ENCODE results near the gene FLNC. TPM values are rescaled to one million over a fixed set of nuclear protein-coding genes. Genes with fewer than 3 reads are reported as not detected.

Gene FLNC
- total RNA-seq, 4 donors from 2014 or later = 3.8 to 5.1 (median 4.3) TPM

DNA sequence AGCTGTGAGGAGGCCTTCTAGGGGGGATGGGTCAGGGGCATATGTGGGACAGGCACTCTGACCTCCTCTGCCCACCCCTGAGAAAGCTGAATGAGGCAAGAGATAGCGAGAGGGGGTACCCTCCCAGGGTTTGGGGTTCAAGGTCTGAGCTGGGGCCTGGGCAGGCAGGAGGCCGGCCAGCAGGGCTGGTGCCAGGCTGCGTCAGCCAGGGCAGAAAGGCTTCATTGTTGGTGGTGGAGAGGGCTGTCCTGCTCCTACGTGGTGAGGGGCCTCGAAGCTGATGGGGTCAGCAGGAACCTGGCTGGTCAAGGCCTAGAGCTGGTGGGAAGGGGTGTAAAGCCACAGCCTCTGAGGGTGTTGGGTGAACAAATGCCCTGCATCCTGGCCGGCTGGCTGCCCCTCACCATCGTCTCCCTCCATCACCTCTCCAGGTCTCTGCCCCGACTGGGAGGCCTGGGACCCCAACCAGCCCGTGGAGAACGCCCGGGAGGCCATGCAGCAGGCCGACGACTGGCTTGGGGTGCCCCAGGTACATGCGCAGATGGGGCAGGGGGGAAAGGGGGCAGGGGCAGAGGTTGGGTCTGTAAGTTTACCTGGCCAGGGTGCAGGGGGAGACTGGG is 6.6 kb downstream of the FLNC start:
- H3K4me3 ChIP-seq = no peak overlapping the region
- no peak overlapping the region for H3K27ac ChIP-seq
- peak in 1 of 2 donors; percentile 62 for DNase-seq (ENCODE audit: low spot score in 2 of 2)
- peaks cover 30% of the 10 kb centered on the region for H3K4me1 ChIP-seq
- TF ChIP-seq EP300 (IDR thresholded peaks at IDR 0.05) (no peak), POLR2A (IDR thresholded peaks at IDR 0.05) (no peak), POLR2AphosphoS5 (IDR thresholded peaks at IDR 0.05) (no peak)
- TF ChIP-seq, protein P1, sequence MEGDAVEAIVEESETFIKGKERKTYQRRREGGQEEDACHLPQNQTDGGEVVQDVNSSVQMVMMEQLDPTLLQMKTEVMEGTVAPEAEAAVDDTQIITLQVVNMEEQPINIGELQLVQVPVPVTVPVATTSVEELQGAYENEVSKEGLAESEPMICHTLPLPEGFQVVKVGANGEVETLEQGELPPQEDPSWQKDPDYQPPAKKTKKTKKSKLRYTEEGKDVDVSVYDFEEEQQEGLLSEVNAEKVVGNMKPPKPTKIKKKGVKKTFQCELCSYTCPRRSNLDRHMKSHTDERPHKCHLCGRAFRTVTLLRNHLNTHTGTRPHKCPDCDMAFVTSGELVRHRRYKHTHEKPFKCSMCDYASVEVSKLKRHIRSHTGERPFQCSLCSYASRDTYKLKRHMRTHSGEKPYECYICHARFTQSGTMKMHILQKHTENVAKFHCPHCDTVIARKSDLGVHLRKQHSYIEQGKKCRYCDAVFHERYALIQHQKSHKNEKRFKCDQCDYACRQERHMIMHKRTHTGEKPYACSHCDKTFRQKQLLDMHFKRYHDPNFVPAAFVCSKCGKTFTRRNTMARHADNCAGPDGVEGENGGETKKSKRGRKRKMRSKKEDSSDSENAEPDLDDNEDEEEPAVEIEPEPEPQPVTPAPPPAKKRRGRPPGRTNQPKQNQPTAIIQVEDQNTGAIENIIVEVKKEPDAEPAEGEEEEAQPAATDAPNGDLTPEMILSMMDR (IDR thresholded peaks at IDR 0.05) = no peak
- H3K9me3 ChIP-seq = no peaks in the 10 kb centered on the region
- peaks cover 8% of the 10 kb centered on the region for H3K36me3 ChIP-seq
- H3K27me3 ChIP-seq = no peaks in the 10 kb centered on the region
- WGBS = 91% methylated on average over 5 of the region's 14 CpGs

DNA sequence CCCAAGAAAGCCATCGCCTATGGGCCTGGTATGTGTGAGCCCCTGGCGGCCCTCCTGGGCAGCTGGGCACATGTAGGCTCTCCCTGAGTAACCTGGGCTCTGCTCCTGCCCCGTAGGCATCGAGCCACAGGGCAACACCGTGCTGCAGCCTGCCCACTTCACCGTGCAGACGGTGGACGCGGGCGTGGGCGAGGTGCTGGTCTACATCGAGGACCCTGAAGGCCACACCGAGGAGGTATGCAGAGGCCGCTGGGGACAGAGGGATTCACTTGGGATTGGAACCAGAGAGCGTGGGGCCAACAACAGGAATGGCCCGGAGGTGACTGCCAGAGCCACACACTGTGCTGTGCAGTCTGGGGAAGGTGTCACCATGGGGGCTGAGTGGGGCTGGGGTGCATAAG is 7.3 kb downstream of the FLNC start:
- peak in 1 of 2 donors; percentile 50 for DNase-seq (ENCODE audit: low spot score in 2 of 2)

DNA sequence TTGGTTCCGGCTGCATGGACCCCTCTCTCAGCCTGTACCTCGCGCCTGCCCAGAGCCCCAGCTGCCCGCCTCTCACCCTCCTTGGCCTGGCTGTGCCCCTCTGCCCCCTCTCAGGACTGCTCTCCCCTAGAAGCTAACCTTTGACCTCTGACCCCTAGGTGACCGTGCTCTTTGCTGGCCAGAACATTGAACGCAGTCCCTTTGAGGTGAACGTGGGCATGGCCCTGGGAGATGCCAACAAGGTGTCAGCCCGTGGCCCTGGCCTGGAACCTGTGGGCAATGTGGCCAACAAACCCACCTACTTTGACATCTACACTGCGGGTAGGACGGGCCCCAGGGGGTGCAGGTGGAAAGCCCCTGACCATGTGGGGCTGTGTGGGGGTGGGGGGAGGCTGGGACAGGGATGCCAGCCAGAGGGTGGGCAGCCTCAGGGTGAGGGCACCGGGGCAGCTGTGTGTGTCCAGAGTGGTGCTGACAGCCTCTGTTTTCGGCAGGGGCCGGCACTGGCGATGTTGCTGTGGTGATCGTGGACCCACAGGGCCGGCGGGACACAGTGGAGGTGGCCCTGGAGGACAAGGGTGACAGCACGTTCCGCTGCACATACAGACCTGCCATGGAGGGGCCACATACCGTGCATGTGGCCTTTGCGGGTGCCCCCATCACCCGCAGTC is 8.0 kb downstream of the FLNC start:
- Histone ChIP-seq H3K9me3 (no peaks in the 10 kb centered on the region), H3K4me1 (peaks cover 16% of the 10 kb centered on the region), H3K36me3 (peaks cover 8% of the 10 kb centered on the region), H3K27me3 (no peaks in the 10 kb centered on the region), H3K4me3 (no peak overlapping the region), H3K27ac (no peak overlapping the region)
- TF ChIP-seq, protein P1 (IDR thresholded peaks at IDR 0.05) = no peak
- DNase-seq (ENCODE audit: low spot score in 2 of 2) = no peak
- 94% methylated on average over 21 of the region's 22 CpGs for WGBS

More for the DNA sequence above, 7.3 kb downstream of the FLNC start:
- H3K36me3 ChIP-seq = peaks cover 8% of the 10 kb centered on the region
- no peaks in the 10 kb centered on the region for H3K27me3 ChIP-seq
- no peaks in the 10 kb centered on the region for H3K9me3 ChIP-seq
- no peak overlapping the region for H3K4me3 ChIP-seq
- 95% methylated on average over 4 of the region's 16 CpGs for WGBS
- peaks cover 23% of the 10 kb centered on the region for H3K4me1 ChIP-seq
- H3K27ac ChIP-seq = no peak overlapping the region
- TF ChIP-seq EP300 (IDR thresholded peaks at IDR 0.05) (no peak), POLR2AphosphoS5 (IDR thresholded peaks at IDR 0.05) (no peak), POLR2A (IDR thresholded peaks at IDR 0.05) (no peak)
- TF ChIP-seq, protein P1 (IDR thresholded peaks at IDR 0.05) = no peak

DNA sequence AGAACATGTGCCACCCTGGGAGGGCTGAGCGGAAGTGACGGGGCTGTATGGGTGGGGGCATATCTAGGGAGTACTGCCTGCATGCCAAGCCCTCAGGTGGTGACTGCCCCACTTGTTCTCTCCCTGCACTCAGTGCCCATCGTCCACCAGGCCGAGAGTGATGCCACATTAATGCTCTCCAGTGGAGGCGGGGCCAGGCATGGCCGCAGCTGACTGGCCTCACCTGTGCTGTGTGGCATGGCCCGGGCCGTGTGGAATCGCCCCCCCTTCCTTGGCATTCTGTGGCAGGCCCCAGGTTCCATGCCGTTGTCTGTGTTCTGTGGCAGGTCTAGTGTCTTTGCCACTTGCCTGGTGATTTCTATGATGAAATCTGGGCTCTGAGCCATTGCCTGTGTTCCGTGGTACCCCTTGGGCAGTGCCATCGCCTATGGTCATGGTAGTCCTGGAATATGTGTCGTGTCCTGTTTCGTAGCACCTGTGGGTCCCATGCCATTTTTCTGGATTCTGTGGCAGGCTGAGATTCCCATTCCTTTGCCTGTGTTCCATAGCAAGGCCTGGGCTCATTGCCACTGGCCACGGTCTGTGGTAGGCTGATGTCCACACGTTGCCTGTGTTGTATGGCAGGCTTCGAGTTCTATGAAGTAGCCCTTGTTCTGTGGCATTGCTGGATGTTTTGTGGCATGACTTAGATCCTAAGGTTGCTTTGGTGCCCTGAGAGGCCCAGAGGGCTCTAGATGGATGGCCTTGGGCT is 8.9 kb downstream of the FLNC start:
- TF ChIP-seq POLR2A (IDR thresholded peaks at IDR 0.05) = no peak
- TF ChIP-seq EP300 (IDR thresholded peaks at IDR 0.05) = no peak
- TF ChIP-seq POLR2AphosphoS5 (IDR thresholded peaks at IDR 0.05) = no peak
- TF ChIP-seq, protein P1 (IDR thresholded peaks at IDR 0.05) = no peak
- Histone ChIP-seq H3K27ac (no peak overlapping the region), H3K4me3 (no peak overlapping the region), H3K4me1 (peaks cover 7% of the 10 kb centered on the region), H3K9me3 (no peaks in the 10 kb centered on the region), H3K36me3 (peaks cover 8% of the 10 kb centered on the region), H3K27me3 (no peaks in the 10 kb centered on the region)
- DNase-seq (ENCODE audit: low spot score in 2 of 2) = peak in 1 of 2 donors; percentile 40
- WGBS = 88% methylated on average over 7 of the region's 17 CpGs

DNA sequence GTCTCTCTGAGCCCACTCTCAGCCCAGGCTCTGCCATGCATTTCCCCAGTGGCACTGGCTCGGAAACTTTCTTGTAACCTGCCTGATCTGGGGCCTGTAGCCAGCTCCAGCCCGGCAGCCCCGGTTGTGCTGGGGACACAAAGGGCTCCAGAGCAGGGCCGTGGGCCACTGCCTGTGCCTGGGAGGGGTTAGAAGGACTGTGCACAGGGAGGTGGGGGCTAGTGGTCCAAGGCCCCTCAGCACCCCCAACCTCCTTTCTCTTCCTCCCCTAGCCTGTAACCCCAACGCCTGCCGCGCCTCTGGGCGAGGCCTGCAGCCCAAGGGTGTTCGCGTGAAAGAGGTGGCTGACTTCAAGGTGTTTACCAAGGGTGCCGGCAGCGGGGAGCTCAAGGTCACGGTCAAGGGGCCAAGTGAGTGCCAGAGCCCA is 9.6 kb downstream of the FLNC start:
- Histone ChIP-seq H3K27me3 (no peaks in the 10 kb centered on the region), H3K9me3 (no peaks in the 10 kb centered on the region), H3K27ac (no peak overlapping the region), H3K4me1 (peaks cover 6% of the 10 kb centered on the region), H3K4me3 (no peak overlapping the region), H3K36me3 (peaks cover 10% of the 10 kb centered on the region)
- peak in 1 of 2 donors; percentile 60 for DNase-seq (ENCODE audit: low spot score in 2 of 2)
- TF ChIP-seq POLR2AphosphoS5 (IDR thresholded peaks at IDR 0.05) (no peak), EP300 (IDR thresholded peaks at IDR 0.05) (no peak), POLR2A (IDR thresholded peaks at IDR 0.05) (no peak)
- TF ChIP-seq, protein P1 (IDR thresholded peaks at IDR 0.05) = no peak
- 63% methylated on average over 9 of the region's 13 CpGs for WGBS

All from suprapubic skin (tissue), 4 donors.